ENCODE data around the gene CAP1. TPM values are rescaled to one million over a fixed set of nuclear protein-coding genes. Genes with fewer than 3 reads are reported as not detected.

CAP1 gene
- total and polyA plus RNA-seq, 10 of the 15 experiments (the other 5 are each of a cell fraction or from before 2014, with no cell fraction given) = 360 to 500 (median 431) TPM

DNA sequence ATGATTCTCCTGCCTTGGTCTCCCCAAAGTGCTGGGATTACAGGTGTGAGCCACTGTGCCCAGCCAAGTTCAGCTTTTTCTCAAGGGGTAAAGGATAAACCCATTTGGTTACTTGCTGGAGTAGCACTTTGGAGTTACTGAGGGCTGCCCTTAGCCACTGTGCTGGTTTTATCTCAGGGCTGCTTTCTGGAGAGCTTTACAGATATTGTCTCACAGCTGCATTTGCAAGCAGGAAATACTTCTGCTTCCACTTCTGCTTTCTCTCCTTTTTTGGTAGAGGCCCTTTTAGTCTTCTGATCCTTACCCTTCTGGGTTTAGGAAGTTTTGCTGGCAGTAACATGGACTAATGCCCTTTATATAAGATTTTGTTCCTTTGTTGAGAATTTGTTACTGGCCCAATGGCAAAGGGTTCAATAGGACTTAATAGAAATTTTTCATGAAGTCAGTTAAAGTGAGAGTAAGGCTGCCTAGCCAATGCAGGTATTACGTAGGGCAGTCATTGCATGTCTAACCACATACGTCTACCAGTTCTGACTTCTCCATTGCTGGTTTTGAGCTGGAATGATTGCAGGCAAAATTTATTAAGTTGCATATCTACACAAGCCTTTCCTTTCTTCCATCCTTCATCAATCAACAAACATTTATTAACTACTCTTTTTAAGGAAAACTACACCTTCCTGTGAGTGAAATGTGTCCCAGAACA lies 24.4 kb downstream of the CAP1 start (continued):
- TF ChIP-seq TCF12 (IDR thresholded peaks at IDR 0.05; ENCODE audit: low read depth, low read length) (peak; percentile 76; the same call in 1 of the 2 replicates), STAT1 (conservative IDR thresholded peaks at IDR 0.05) (no peak), SUZ12 (IDR thresholded peaks at IDR 0.05; ENCODE audit: unreplicated experiment) (no peak), SPI1 (IDR thresholded peaks at IDR 0.05; ENCODE audit: borderline replicate concordance, insufficient read depth, low read depth, low read length) (peak; percentile 97), ZBTB4 (CRISPR knock-in tag; IDR thresholded peaks at IDR 0.05) (no peak), JUND (IDR thresholded peaks at IDR 0.05; ENCODE audit: low read depth, low read length) (no peak), MXI1 (IDR thresholded peaks at IDR 0.05; ENCODE audit: low read depth, low read length) (no peak), POLR2AphosphoS5 (IDR thresholded peaks at IDR 0.05; ENCODE audit: low read length) (0 out of 2 replicates have a peak, but pooled peaks have one; percentile 44), MLLT1 (IDR thresholded peaks at IDR 0.05) (no peak), CHD1 (IDR thresholded peaks at IDR 0.05; ENCODE audit: low read depth, low read length) (no peak), EZH2 (IDR thresholded peaks at IDR 0.05; ENCODE audit: borderline replicate concordance, control insufficient read depth, low read depth, low read length) (no peak), EGR1 (IDR thresholded peaks at IDR 0.05; ENCODE audit: borderline replicate concordance in 1 of 2, low read depth in 2 of 2, low read length in 2 of 2) (no peak), STAT3 (IDR thresholded peaks at IDR 0.05; ENCODE audit: low read depth, low read length) (no peak), CBX3 (IDR thresholded peaks at IDR 0.05; ENCODE audit: borderline replicate concordance, low read depth) (no peak), RB1 (IDR thresholded peaks at IDR 0.05; ENCODE audit: borderline replicate concordance) (no peak), FOXK2 (IDR thresholded peaks at IDR 0.05) (no peak), TBL1XR1 (IDR thresholded peaks at IDR 0.05; ENCODE audit: low read depth, low read length) (no peak), POLR2AphosphoS2 (IDR thresholded peaks at IDR 0.05; ENCODE audit: low read depth, low read length) (no peak), ZNF207 (IDR thresholded peaks at IDR 0.05; ENCODE audit: borderline replicate concordance) (no peak)
- TF ChIP-seq, protein P1, sequence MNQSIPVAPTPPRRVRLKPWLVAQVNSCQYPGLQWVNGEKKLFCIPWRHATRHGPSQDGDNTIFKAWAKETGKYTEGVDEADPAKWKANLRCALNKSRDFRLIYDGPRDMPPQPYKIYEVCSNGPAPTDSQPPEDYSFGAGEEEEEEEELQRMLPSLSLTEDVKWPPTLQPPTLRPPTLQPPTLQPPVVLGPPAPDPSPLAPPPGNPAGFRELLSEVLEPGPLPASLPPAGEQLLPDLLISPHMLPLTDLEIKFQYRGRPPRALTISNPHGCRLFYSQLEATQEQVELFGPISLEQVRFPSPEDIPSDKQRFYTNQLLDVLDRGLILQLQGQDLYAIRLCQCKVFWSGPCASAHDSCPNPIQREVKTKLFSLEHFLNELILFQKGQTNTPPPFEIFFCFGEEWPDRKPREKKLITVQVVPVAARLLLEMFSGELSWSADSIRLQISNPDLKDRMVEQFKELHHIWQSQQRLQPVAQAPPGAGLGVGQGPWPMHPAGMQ (IDR thresholded peaks at IDR 0.05; ENCODE audit: borderline replicate concordance) = no peak
- TF ChIP-seq, protein P2, sequence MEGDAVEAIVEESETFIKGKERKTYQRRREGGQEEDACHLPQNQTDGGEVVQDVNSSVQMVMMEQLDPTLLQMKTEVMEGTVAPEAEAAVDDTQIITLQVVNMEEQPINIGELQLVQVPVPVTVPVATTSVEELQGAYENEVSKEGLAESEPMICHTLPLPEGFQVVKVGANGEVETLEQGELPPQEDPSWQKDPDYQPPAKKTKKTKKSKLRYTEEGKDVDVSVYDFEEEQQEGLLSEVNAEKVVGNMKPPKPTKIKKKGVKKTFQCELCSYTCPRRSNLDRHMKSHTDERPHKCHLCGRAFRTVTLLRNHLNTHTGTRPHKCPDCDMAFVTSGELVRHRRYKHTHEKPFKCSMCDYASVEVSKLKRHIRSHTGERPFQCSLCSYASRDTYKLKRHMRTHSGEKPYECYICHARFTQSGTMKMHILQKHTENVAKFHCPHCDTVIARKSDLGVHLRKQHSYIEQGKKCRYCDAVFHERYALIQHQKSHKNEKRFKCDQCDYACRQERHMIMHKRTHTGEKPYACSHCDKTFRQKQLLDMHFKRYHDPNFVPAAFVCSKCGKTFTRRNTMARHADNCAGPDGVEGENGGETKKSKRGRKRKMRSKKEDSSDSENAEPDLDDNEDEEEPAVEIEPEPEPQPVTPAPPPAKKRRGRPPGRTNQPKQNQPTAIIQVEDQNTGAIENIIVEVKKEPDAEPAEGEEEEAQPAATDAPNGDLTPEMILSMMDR (IDR thresholded peaks at IDR 0.05 in 2 of 3, conservative IDR thresholded peaks at IDR 0.05 in 1 of 3; ENCODE audit: control insufficient read depth in 2 of 3, extremely low read depth in 1 of 3, insufficient read depth in 1 of 3, low read depth in 3 of 3, low read length in 3 of 3) = no peak
